ENCODE results near the gene ZNF529. TPM values are rescaled to one million over a fixed set of nuclear protein-coding genes. Genes with fewer than 3 reads are reported as not detected.

Gene ZNF529
- polyA plus RNA-seq, 3 donors = 1.1 to 2.7 (median 1.3) TPM

DNA sequence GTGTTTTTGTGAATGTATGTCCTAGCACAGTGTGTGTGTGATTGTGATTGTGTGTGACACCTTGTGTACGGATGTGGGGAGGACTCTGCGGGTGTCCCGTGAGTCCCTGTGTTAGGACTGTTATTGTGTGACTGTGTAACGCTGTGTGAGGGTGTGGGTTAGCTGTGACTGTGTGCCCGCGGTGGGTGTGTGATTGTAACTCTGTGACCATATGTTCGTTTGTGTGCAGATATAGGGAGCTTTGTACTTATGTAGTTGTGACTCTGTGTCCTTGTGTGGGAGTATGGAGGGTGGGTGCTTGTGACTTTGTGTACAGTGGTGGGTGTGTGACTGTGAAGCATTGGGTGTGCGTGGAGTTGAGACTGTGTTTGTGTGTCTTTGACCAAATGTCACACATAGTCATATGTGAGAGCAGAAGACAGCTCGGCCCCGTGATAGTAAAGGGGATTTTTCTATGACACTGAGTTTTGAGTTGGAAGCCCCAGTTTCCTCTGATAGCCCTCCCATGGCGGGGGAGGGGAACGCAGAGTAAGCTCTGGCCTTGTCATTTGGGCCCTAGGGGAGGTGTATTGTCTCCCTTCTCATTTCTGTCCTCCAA lies 44.1 kb downstream of the ZNF529 start:
- Histone ChIP-seq H3K4me1 (ENCODE audit: control insufficient read depth in 1 of 2, insufficient read depth in 2 of 2, low read length in 2 of 2) (peaks cover 14 to 18% of the 10 kb centered on the region in 2 donors), H3K4me3 (replicated peaks in 1 of 3; ENCODE audit: low read depth in 2 of 3, low read length in 3 of 3) (peak overlapping the region; percentile 63 to 84 (median 74)), H3K4me2 (replicated peaks; ENCODE audit: extremely low read depth, low read length, poor library complexity, severe bottlenecking) (peak overlapping the region; percentile 79), H3K27ac (ENCODE audit: low read depth in 1 of 2, low read length in 2 of 2) (peak overlapping the region; percentile 70 to 77), H3K9ac (ENCODE audit: insufficient read depth, low read length, poor library complexity, severe bottlenecking) (peak overlapping the region; percentile 74), H4K20me1 (ENCODE audit: insufficient read depth, low read length) (no peaks in the 10 kb centered on the region), H2AFZ (ENCODE audit: insufficient read depth, low read depth, low read length, poor library complexity, severe bottlenecking) (peak overlapping the region; percentile 98), H3K79me2 (ENCODE audit: insufficient read depth, low read length) (peaks cover 14% of the 10 kb centered on the region), H3K27me3 (ENCODE audit: control insufficient read depth in 2 of 2, insufficient read depth in 2 of 2, low read length in 2 of 2) (no peaks in the 10 kb centered on the region), H3K36me3 (replicated peaks in 1 of 2; ENCODE audit: control insufficient read depth in 1 of 2, insufficient read depth in 2 of 2, low read length in 2 of 2) (peaks cover 0 to 12% of the 10 kb centered on the region in 2 donors), H3K9me3 (replicated peaks in 1 of 2; ENCODE audit: control insufficient read depth in 1 of 2, insufficient read depth in 1 of 2, low read length in 2 of 2) (peaks cover 41 to 57% of the 10 kb centered on the region in 2 donors)
- WGBS (ENCODE audit: insufficient coverage) = 14% methylated on average over 10 of the region's 12 CpGs
- Mint-ChIP-seq H3K36me3 (peaks cover 11 to 23% of the 10 kb centered on the region in 2 donors), H3K27me3 (ENCODE audit: low read depth in 3 of 3) (peaks cover 0 to 5% (median 0%) of the 10 kb centered on the region in 3 donors), H3K9me3 (peaks cover 20 to 83% (median 62%) of the 10 kb centered on the region in 7 donors), H3K4me1 (peaks cover 18% of the 10 kb centered on the region), H3K4me3 (peak overlapping the region; percentile 98 to 100), H3K27ac (peak overlapping the region in 6 of 7 donors; percentile 27 to 97 (median 96))
- intact Hi-C loops (cut with micrococcal nuclease) = loop anchor here (1.0 to 10.0 kb wide), 8 partner anchors 40 to 323 kb away; partner anchors contain the start of genes ZNF461 (in 2 of the 2), ZNF529 (in 2 of the 2), ZNF566 (in 2 of the 2) and ZNF345 (in 1 of the 2)
- TF ChIP-seq, protein P1, sequence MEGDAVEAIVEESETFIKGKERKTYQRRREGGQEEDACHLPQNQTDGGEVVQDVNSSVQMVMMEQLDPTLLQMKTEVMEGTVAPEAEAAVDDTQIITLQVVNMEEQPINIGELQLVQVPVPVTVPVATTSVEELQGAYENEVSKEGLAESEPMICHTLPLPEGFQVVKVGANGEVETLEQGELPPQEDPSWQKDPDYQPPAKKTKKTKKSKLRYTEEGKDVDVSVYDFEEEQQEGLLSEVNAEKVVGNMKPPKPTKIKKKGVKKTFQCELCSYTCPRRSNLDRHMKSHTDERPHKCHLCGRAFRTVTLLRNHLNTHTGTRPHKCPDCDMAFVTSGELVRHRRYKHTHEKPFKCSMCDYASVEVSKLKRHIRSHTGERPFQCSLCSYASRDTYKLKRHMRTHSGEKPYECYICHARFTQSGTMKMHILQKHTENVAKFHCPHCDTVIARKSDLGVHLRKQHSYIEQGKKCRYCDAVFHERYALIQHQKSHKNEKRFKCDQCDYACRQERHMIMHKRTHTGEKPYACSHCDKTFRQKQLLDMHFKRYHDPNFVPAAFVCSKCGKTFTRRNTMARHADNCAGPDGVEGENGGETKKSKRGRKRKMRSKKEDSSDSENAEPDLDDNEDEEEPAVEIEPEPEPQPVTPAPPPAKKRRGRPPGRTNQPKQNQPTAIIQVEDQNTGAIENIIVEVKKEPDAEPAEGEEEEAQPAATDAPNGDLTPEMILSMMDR (IDR thresholded peaks at IDR 0.05) = no peak
- DNase-seq = no peak

DNA sequence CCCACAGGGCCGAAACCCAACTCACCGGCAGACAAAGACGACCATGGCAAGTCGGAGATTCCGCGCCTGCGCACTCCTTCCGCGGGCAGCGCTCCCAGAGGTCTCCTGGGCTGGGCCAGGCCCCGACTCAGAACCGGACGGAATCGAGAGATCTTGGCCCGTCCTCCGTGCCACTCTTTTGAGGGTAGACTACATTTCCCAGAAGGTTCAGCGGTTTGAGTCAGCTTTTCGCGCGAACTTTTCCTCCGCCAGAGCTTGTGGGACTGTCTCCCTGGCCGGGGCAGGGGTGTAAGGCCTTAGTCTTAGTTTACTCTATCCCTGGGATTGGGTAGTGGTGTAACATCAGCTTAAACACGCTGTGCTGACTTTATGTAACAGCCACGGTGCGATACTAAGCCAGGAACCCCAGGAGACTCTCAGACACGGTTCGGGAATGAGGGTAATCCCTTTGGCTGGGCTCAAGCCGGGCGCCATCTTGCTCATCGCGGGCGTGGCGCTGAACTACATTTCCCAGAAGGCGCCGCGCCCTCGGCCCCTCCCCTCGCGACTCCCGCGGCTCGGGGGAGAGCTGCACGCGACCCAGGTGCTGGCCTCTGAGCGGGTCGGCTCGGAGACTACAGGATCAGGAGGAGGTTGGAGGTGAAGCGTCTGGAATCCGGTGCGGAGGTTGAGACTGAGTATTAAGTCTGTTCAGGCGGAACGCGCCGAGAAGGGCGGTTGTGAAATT lies 44.7 kb downstream of the ZNF529 start, which contains the start of gene ZNF260:
Gene ZNF260 (minus strand): TSS at position 78 of the 727 bp plus-strand sequence. CDS start 13,033 bp downstream, outside the sequence.
- peaks cover 13 to 29% of the 10 kb centered on the region in 2 donors for H3K36me3 Mint-ChIP-seq
- peak within 1 kb of the TSS; percentile 87 to 97 (median 95) for H3K27ac Mint-ChIP-seq
- H3K27me3 ChIP-seq (ENCODE audit: control insufficient read depth in 2 of 2, insufficient read depth in 2 of 2, low read length in 2 of 2) = no peaks in the 10 kb centered on the region
- peak within 1 kb of the TSS; percentile 98 for H2AFZ ChIP-seq (ENCODE audit: insufficient read depth, low read depth, low read length, poor library complexity, severe bottlenecking)
- peak within 1 kb of the TSS; percentile 70 to 77 for H3K27ac ChIP-seq (ENCODE audit: low read depth in 1 of 2, low read length in 2 of 2)
- H4K20me1 ChIP-seq (ENCODE audit: insufficient read depth, low read length) = no peaks in the 10 kb centered on the region
- H3K36me3 ChIP-seq (replicated peaks in 1 of 2; ENCODE audit: control insufficient read depth in 1 of 2, insufficient read depth in 2 of 2, low read length in 2 of 2) = peaks cover 0 to 12% of the 10 kb centered on the region in 2 donors
- peaks cover 22 to 84% (median 59%) of the 10 kb centered on the region in 7 donors for H3K9me3 Mint-ChIP-seq
- peak; percentile 90 to 92 (median 91) for DNase-seq
- peaks cover 14 to 18% of the 10 kb centered on the region in 2 donors for H3K4me1 ChIP-seq (ENCODE audit: control insufficient read depth in 1 of 2, insufficient read depth in 2 of 2, low read length in 2 of 2)
- under 1% methylated on average over 51 of the region's 55 CpGs for WGBS (ENCODE audit: insufficient coverage)
- H3K4me3 ChIP-seq (replicated peaks in 1 of 3; ENCODE audit: low read depth in 2 of 3, low read length in 3 of 3) = peak within 1 kb of the TSS; percentile 63 to 84 (median 74)
- intact Hi-C loops (cut with micrococcal nuclease) = loop anchor here (1.0 to 10.0 kb wide), 8 partner anchors 39 to 324 kb away; partner anchors contain the start of genes ZNF461 (in 2 of the 2), ZNF529 (in 2 of the 2), ZNF566 (in 2 of the 2) and ZNF345 (in 1 of the 2)
- H3K9me3 ChIP-seq (replicated peaks in 1 of 2; ENCODE audit: control insufficient read depth in 1 of 2, insufficient read depth in 1 of 2, low read length in 2 of 2) = peaks cover 39 to 59% of the 10 kb centered on the region in 2 donors
- TF ChIP-seq, protein P1 (IDR thresholded peaks at IDR 0.05) = no peak
- H3K9ac ChIP-seq (ENCODE audit: insufficient read depth, low read length, poor library complexity, severe bottlenecking) = peak within 1 kb of the TSS; percentile 74
- peaks cover 0 to 5% (median 0%) of the 10 kb centered on the region in 3 donors for H3K27me3 Mint-ChIP-seq (ENCODE audit: low read depth in 3 of 3)
- peak within 1 kb of the TSS; percentile 79 for H3K4me2 ChIP-seq (replicated peaks; ENCODE audit: extremely low read depth, low read length, poor library complexity, severe bottlenecking)
- peaks cover 18% of the 10 kb centered on the region for H3K4me1 Mint-ChIP-seq
- H3K4me3 Mint-ChIP-seq = peak within 1 kb of the TSS; percentile 98 to 100
- H3K79me2 ChIP-seq (ENCODE audit: insufficient read depth, low read length) = peaks cover 14% of the 10 kb centered on the region

Data from CD14-positive monocyte (primary cell).